ENCODE data around the gene POLG. TPM values are rescaled to one million over a fixed set of nuclear protein-coding genes. Genes with fewer than 3 reads are reported as not detected.

POLG gene
- polyA plus RNA-seq, 1 donor from 2014 or later: 47.9 TPM

DNA sequence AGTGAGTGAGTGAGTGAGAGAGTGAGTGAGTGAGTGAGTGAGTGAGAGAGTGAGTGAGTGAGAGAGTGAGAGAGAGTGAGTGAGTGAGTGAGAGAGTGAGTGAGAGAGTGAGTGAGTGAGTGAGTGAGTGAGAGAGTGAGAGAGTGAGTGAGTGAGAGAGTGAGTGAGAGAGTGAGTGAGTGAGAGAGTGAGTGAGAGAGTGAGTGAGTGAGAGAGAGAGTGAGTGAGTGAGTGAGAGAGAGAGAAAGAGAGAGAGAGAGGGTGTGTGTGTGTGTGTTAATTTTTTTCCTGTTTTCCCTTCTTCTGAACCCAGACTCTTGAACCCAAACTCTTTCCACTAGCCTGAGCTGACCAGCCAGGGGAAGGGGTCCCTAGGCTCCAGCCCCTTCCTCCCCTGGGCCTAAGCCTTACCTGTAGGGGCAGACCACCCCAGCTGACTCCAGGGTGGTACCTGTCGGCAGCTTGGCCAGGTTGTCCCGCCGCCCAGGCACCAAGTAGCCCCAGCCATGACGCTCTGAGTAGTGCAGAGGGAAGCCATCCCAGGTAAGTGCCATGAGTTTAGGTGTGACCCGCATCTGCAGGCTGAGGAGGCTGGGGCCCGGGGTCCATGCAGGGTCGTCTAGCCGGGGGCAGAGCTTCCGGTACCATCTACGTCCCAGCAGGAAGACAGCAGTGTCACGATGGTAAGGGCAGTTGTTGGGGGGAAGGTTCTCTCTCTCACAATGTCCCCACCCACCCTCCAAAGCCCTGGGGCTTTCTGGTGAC lies 9.4 kb downstream of the POLG start:
- Histone ChIP-seq H3K9me2 (ENCODE audit: insufficient read depth, low read length) (no peaks in the 10 kb centered on the region), H3F3A (ENCODE audit: insufficient read depth, low read length, poor library complexity, severe bottlenecking) (no peaks in the 10 kb centered on the region), H3K4me3 (ENCODE audit: low read length) (no peak overlapping the region), H2AFZ (ENCODE audit: low read depth, low read length) (no peak overlapping the region), H4K20me1 (ENCODE audit: insufficient read depth) (no peaks in the 10 kb centered on the region), H3K27ac (ENCODE audit: low read length) (no peak overlapping the region), H3K9ac (ENCODE audit: low read length) (no peak overlapping the region), H3K4me2 (ENCODE audit: low read length) (no peak overlapping the region), H3K9me3 (ENCODE audit: low read length) (no peaks in the 10 kb centered on the region), H3K79me2 (replicated peaks; ENCODE audit: insufficient read depth, low read length) (no peaks in the 10 kb centered on the region), H3K27me3 (ENCODE audit: insufficient read depth, low read depth, low read length) (no peaks in the 10 kb centered on the region), H3K36me3 (ENCODE audit: insufficient read depth, low read length) (peaks cover 8% of the 10 kb centered on the region)
- no peak for TF ChIP-seq RAD21 (conservative IDR thresholded peaks at IDR 0.05)
- no peak for TF ChIP-seq SMC3 (conservative IDR thresholded peaks at IDR 0.05; ENCODE audit: poor library complexity)
- TF ChIP-seq MXI1 (conservative IDR thresholded peaks at IDR 0.05; ENCODE audit: poor library complexity, severe bottlenecking): no peak
- TF ChIP-seq, protein P1, sequence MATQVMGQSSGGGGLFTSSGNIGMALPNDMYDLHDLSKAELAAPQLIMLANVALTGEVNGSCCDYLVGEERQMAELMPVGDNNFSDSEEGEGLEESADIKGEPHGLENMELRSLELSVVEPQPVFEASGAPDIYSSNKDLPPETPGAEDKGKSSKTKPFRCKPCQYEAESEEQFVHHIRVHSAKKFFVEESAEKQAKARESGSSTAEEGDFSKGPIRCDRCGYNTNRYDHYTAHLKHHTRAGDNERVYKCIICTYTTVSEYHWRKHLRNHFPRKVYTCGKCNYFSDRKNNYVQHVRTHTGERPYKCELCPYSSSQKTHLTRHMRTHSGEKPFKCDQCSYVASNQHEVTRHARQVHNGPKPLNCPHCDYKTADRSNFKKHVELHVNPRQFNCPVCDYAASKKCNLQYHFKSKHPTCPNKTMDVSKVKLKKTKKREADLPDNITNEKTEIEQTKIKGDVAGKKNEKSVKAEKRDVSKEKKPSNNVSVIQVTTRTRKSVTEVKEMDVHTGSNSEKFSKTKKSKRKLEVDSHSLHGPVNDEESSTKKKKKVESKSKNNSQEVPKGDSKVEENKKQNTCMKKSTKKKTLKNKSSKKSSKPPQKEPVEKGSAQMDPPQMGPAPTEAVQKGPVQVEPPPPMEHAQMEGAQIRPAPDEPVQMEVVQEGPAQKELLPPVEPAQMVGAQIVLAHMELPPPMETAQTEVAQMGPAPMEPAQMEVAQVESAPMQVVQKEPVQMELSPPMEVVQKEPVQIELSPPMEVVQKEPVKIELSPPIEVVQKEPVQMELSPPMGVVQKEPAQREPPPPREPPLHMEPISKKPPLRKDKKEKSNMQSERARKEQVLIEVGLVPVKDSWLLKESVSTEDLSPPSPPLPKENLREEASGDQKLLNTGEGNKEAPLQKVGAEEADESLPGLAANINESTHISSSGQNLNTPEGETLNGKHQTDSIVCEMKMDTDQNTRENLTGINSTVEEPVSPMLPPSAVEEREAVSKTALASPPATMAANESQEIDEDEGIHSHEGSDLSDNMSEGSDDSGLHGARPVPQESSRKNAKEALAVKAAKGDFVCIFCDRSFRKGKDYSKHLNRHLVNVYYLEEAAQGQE (IDR thresholded peaks at IDR 0.05; ENCODE audit: borderline replicate concordance): no peak
- no peak for TF ChIP-seq TAF1 (IDR thresholded peaks at IDR 0.05; ENCODE audit: low read depth)
- TF ChIP-seq EZH2 (IDR thresholded peaks at IDR 0.05; ENCODE audit: borderline replicate concordance, insufficient read depth, low read length, poor library complexity, severe bottlenecking): no peak
- TF ChIP-seq EP300 (conservative IDR thresholded peaks at IDR 0.05; ENCODE audit: poor library complexity, severe bottlenecking): no peak
- TF ChIP-seq, protein P2, sequence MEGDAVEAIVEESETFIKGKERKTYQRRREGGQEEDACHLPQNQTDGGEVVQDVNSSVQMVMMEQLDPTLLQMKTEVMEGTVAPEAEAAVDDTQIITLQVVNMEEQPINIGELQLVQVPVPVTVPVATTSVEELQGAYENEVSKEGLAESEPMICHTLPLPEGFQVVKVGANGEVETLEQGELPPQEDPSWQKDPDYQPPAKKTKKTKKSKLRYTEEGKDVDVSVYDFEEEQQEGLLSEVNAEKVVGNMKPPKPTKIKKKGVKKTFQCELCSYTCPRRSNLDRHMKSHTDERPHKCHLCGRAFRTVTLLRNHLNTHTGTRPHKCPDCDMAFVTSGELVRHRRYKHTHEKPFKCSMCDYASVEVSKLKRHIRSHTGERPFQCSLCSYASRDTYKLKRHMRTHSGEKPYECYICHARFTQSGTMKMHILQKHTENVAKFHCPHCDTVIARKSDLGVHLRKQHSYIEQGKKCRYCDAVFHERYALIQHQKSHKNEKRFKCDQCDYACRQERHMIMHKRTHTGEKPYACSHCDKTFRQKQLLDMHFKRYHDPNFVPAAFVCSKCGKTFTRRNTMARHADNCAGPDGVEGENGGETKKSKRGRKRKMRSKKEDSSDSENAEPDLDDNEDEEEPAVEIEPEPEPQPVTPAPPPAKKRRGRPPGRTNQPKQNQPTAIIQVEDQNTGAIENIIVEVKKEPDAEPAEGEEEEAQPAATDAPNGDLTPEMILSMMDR (IDR thresholded peaks at IDR 0.05; ENCODE audit: poor library complexity, severe bottlenecking): no peak
- no peak for TF ChIP-seq POLR2AphosphoS5 (IDR thresholded peaks at IDR 0.05)

DNA sequence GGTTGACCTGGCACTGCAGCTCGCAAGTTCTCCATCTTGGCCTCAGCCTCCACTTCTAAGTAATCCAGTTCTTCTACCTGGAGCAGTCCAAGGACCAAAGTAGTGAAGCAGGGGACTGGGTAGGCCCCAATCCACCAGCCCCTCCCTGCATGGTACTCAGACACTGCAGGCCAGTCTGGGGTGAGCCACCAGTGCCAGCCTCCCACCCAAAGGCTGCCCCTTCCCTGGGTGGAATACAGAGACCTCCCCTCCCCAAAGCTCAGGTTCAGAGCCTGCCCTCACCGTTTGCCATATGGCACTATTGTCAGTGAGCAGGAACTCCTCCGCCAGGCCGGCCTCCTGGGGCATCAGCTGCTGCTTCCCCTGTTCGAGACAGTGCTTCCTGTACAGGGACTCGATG lies 10.8 kb downstream of the POLG start:
- H2AFZ ChIP-seq (ENCODE audit: low read depth, low read length): no peak overlapping the region
- H4K20me1 ChIP-seq (ENCODE audit: insufficient read depth): no peaks in the 10 kb centered on the region
- no peaks in the 10 kb centered on the region for H3K79me2 ChIP-seq (replicated peaks; ENCODE audit: insufficient read depth, low read length)
- no peaks in the 10 kb centered on the region for H3F3A ChIP-seq (ENCODE audit: insufficient read depth, low read length, poor library complexity, severe bottlenecking)
- H3K4me2 ChIP-seq (ENCODE audit: low read length): no peak overlapping the region
- H3K36me3 ChIP-seq (ENCODE audit: insufficient read depth, low read length): peaks cover 4% of the 10 kb centered on the region
- H3K27ac ChIP-seq (ENCODE audit: low read length): no peak overlapping the region
- no peaks in the 10 kb centered on the region for H3K9me3 ChIP-seq (ENCODE audit: low read length)
- H3K4me3 ChIP-seq (ENCODE audit: low read length): no peak overlapping the region
- H3K9me2 ChIP-seq (ENCODE audit: insufficient read depth, low read length): no peaks in the 10 kb centered on the region
- no peak overlapping the region for H3K9ac ChIP-seq (ENCODE audit: low read length)
- TF ChIP-seq EP300 (conservative IDR thresholded peaks at IDR 0.05; ENCODE audit: poor library complexity, severe bottlenecking): no peak
- no peak for TF ChIP-seq POLR2AphosphoS5 (IDR thresholded peaks at IDR 0.05)
- no peak for TF ChIP-seq EZH2 (IDR thresholded peaks at IDR 0.05; ENCODE audit: borderline replicate concordance, insufficient read depth, low read length, poor library complexity, severe bottlenecking)
- TF ChIP-seq RAD21 (conservative IDR thresholded peaks at IDR 0.05): no peak
- TF ChIP-seq TAF1 (IDR thresholded peaks at IDR 0.05; ENCODE audit: low read depth): no peak
- no peak for TF ChIP-seq MXI1 (conservative IDR thresholded peaks at IDR 0.05; ENCODE audit: poor library complexity, severe bottlenecking)
- TF ChIP-seq SMC3 (conservative IDR thresholded peaks at IDR 0.05; ENCODE audit: poor library complexity): no peak
- TF ChIP-seq, protein P2 (IDR thresholded peaks at IDR 0.05; ENCODE audit: poor library complexity, severe bottlenecking): no peak
- TF ChIP-seq, protein P1 (IDR thresholded peaks at IDR 0.05; ENCODE audit: borderline replicate concordance): no peak
- H3K27me3 ChIP-seq (ENCODE audit: insufficient read depth, low read depth, low read length): no peaks in the 10 kb centered on the region

All from neural cell (in vitro differentiated cells).